Stimulated activated CD8-positive, alpha-beta memory T cell treated with anti-CD3 and anti-CD28 coated beads, Interleukin-7, amount 100 ng/mL, for 4 hours (primary cell): Measurements from ENCODE around the gene CLDN1.
"Not testable (repeated sequence)": the region's sequence is repeated elsewhere in the genome, so short reads cannot be mapped to it uniquely, and the experiment has no call there.

ENCODE experiments used
- DNase-seq, 2 donors: peaks; one replicate each; pipeline ENCODE4 v3.0.0-alpha.2; 2020; ENCODE audit warnings: low read depth in 2 of 2

The CLDN1 gene

DNA sequence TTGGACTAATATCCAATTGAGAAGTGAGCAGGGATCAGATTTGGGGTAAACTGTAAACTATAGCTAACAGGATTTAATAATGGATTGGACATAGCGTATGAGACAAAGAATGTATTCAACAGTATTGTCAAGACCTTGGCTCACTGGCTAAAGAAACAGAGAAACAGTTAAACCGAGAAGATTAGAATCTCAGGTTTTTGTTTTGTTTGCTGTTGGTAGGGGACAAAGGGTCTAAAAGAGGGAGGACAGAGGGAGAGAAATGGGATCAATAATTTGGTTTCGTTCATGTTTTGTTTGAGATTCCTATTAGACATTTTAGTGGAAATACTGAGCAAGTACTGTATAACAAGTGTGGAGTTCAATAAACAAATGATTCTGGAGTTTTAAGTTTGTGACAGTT, 28.6 kb downstream of the CLDN1 start:
- no peak for DNase-seq

- no peak for DNase-seq
These were observed 30.2 kb downstream of the CLDN1 start for GRCh38 chr3:190291994-190292584.

DNA sequence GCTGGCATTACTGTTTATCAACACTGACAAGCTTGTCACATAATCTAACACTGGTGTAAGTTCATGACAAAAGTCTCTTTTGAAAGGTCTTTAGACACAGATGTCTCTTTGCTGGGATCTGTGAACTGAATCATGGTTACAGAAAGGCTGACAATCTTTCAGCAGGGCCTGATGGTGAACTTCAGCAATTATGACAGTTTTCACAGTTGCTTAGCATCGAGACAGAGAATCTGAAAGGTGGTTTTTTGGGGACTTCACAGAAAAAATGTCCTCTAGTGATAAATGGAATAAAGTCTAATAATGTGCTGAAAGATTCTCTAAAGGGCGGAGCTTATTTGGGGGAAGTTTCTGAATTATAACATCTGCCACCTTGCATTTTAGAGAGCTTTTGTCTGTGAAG, 32.3 kb downstream of the CLDN1 start:
- no peak for DNase-seq

DNA sequence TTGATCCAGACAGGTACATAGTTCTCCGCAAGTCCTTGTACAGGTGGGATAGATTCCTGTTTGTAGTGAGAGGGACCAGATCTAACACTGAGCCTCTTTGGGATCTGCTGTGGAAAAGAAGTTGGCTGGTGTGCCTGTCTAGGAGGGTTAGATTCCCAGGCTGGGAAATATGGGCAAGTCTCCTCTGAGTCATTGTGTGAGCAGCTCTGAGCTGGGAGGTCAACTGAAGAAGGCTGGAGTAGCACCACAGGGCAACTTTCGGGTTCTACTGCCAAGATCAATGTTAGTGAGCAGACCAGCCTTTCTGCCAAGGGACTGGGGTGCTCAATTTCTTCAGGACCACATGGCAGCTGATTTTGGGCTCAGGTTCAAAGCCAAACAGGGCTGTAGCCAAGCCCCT, 33.4 kb downstream of the CLDN1 start:
- no peak for DNase-seq

GRCh38 chr3:190286014-190286413, 36.2 kb downstream of the CLDN1 start:
- DNase-seq, result no peak

- no peak for DNase-seq
These were observed 40.8 kb downstream of the CLDN1 start for GRCh38 chr3:190281308-190282051.

- no peak for DNase-seq
These were observed 42.6 kb downstream of the CLDN1 start for GRCh38 chr3:190279690-190280089.

DNA sequence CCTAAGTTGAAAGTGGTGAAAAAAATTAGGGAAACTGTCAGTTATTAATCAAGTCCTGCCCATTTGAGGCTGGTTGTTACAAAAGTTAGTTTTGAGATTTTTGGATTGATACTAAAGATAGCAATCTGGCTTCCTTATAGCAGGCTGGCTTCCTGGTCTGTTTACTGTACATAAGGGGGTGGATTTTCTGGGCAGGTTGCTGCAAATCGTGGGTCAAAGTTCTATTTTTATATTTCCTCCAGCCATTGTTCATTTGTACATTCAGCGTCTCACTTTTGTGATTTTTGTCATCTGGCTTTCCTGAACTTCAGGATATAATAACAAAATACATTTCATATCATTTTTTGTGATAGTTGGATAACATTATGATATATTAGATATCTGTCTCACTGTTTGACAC, 49.5 kb downstream of the CLDN1 start:
- no peak for DNase-seq

GRCh38 chr3:190269101-190269500, 53.1 kb downstream of the CLDN1 start:
- no peak for DNase-seq

DNA sequence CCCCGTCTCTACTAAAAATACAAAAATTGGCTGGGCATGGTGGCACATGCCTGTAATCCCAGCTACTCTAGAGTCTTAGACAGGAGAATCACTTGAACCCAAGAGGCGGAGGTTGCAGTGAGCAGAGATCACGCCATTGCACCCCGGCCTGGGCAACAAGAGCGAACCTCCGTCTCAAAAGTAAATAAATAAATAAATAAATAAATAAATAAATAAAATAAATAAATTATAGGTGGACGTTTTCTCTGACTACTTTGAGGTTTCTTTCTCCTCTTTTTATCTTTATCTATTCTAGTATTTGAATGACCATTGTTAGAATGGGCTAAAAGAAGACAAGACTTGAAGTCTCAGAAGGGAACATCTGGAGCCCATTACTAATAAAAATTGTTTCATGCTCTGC, 54.8 kb downstream of the CLDN1 start:
- not testable (repeated sequence) for DNase-seq

DNA sequence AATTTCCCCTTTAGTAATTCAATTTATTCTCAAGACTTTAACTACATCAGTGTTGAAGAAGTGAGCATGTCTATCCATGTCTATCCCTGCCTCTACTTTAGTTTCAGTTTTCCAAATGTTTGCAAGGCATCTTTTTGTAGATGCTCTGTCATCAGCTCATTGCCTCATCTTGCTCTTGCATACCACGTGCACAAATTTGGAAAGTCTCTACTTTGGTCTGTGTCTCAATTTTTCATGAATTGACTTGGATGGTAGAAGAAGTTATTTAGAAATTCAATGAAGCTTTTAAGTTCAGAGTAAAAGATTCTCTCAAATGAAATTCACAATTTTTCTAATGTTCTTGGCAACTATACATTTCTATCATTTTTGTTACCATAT, 55.3 kb downstream of the CLDN1 start:
- DNase-seq, result no peak

GRCh38 chr3:190266265-190266912, 55.9 kb downstream of the CLDN1 start:
- no peak for DNase-seq

DNA sequence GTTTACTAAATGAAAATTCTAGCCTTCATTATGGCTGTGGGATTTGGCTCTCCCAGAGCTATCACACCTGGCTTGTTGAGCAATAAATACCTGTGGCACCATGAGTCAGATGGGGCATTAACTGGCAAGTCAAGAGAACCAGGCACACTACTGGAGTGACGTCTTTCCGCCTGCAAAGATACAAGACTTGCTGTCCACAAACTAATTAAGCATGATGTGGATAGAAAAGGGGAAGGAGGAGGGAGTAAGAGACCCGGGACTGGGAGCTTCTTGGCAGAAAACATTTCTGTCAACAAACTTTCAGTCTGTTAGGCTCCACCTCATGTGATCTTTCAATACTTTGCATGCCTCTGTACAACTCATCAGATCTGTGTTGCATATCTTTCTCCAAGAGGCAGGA, 56.5 kb downstream of the CLDN1 start:
- no peak for DNase-seq

GRCh38 chr3:190265126-190265525, 57.1 kb downstream of the CLDN1 start:
- no peak for DNase-seq

DNA sequence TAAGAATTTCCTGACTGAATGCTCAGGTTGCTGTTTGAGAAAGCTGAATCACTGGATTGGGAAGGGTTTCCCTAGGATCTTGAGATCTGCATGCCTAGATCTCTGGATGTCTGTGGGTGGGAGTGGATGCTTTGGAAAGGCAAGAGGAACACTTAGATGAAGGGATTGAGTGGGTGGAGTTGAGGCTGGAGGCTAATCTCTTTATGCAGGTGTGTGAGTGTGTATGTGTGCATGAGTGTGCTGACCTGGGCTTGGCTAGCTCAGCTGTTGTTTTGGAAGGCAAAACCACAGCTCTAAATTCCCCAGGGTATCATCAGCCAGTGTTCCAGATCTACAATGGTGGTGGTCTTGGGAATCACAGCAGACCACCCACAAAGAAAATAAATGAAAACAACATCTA, 60.5 kb downstream of the CLDN1 start:
- no peak for DNase-seq

- DNase-seq, result no peak
These were observed 61.2 kb downstream of the CLDN1 start for GRCh38 chr3:190261015-190261414.

GRCh38 chr3:190260301-190260700, 61.9 kb downstream of the CLDN1 start:
- no peak for DNase-seq

GRCh38 chr3:190258634-190259033, 63.6 kb downstream of the CLDN1 start:
- DNase-seq, result no peak
